ENCODE results near the gene ADRA2C.

- TF ChIP-seq ZNF274 (IDR thresholded peaks at IDR 0.05; ENCODE audit: low read depth, low read length): no peak
- TF ChIP-seq EZH2 (IDR thresholded peaks at IDR 0.05): no peak
Measured at GRCh38 chr4:3810796-3811485, 44.8 kb downstream of the ADRA2C start.

Data from HCT116 (cell line).